ENCODE measurements around the gene PKP3. TPM values are rescaled to one million over a fixed set of nuclear protein-coding genes. Genes with fewer than 3 reads are reported as not detected.

Gene PKP3
- total and polyA plus RNA-seq, 9 of the 15 experiments (the other 6 are each of a cell fraction or from before 2014, with no cell fraction given): 0.11 to 110 (median 30.7) TPM

- TF ChIP-seq, protein P1, sequence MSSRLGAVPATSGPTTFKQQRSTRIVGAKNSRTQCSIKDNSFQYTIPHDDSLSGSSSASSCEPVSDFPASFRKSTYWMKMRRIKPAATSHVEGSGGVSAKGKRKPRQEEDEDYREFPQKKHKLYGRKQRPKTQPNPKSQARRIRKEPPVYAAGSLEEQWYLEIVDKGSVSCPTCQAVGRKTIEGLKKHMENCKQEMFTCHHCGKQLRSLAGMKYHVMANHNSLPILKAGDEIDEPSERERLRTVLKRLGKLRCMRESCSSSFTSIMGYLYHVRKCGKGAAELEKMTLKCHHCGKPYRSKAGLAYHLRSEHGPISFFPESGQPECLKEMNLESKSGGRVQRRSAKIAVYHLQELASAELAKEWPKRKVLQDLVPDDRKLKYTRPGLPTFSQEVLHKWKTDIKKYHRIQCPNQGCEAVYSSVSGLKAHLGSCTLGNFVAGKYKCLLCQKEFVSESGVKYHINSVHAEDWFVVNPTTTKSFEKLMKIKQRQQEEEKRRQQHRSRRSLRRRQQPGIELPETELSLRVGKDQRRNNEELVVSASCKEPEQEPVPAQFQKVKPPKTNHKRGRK (tag; IDR thresholded peaks at IDR 0.05): no peak
- TF ChIP-seq GATA2 (CRISPR knock-in tag; IDR thresholded peaks at IDR 0.05) (no peak), ZNF140 (CRISPR knock-in tag; IDR thresholded peaks at IDR 0.05) (no peak), ZSCAN32 (CRISPR knock-in tag; IDR thresholded peaks at IDR 0.05) (no peak), DPF2 (IDR thresholded peaks at IDR 0.05) (no peak), SMAD2 (IDR thresholded peaks at IDR 0.05; ENCODE audit: low read depth, low read length) (no peak), CBX2 (IDR thresholded peaks at IDR 0.05; ENCODE audit: insufficient read depth, low read length, poor library complexity, severe bottlenecking) (no peak), HSF4 (CRISPR knock-in tag; IDR thresholded peaks at IDR 0.05; ENCODE audit: borderline replicate concordance) (peak; percentile 31; the same call in 1 of the 2 replicates), ZNF57 (CRISPR knock-in tag; IDR thresholded peaks at IDR 0.05) (no peak), ZFP1 (CRISPR knock-in tag; IDR thresholded peaks at IDR 0.05) (no peak), MTA2 (IDR thresholded peaks at IDR 0.05; ENCODE audit: low read depth) (no peak), HMGN3 (IDR thresholded peaks at IDR 0.05; ENCODE audit: borderline replicate concordance, extremely low read depth, insufficient read length, low read depth, low read length) (peak; percentile 65), POLR2G (IDR thresholded peaks at IDR 0.05; ENCODE audit: low read depth, low read length) (peak; percentile 88), ZNF583 (CRISPR knock-in tag; IDR thresholded peaks at IDR 0.05) (no peak), ZNF696 (CRISPR knock-in tag; conservative IDR thresholded peaks at IDR 0.05) (no peak), MEF2A (IDR thresholded peaks at IDR 0.05; ENCODE audit: control insufficient read depth, low read depth, low read length) (no peak), PCBP1 (IDR thresholded peaks at IDR 0.05; ENCODE audit: low read depth, low read length, poor library complexity, severe bottlenecking) (peak; percentile 57), STAT5A (IDR thresholded peaks at IDR 0.05; ENCODE audit: borderline replicate concordance, low read length) (no peak), ZNF282 (CRISPR knock-in tag; IDR thresholded peaks at IDR 0.05) (no peak), NONO (IDR thresholded peaks at IDR 0.05; ENCODE audit: low read depth in 2 of 2, low read length in 1 of 2) (peak in 1 of 2 experiments; percentile 72; a peak in 1 of 4 replicates), FOXM1 (IDR thresholded peaks at IDR 0.05; ENCODE audit: low read depth) (no peak), FOXM1 (CRISPR knock-in tag; IDR thresholded peaks at IDR 0.05; ENCODE audit: low read depth) (no peak; the same call in 1 of the 2 replicates), MEF2D (tag; conservative IDR thresholded peaks at IDR 0.05; ENCODE audit: low read depth) (no peak), ZNF75A (CRISPR knock-in tag; IDR thresholded peaks at IDR 0.05) (no peak), BRD9 (IDR thresholded peaks at IDR 0.05; ENCODE audit: low read depth, partially characterized antibody) (no peak), ZNF23 (CRISPR knock-in tag; IDR thresholded peaks at IDR 0.05) (no peak)
- TF ChIP-seq, protein P2, sequence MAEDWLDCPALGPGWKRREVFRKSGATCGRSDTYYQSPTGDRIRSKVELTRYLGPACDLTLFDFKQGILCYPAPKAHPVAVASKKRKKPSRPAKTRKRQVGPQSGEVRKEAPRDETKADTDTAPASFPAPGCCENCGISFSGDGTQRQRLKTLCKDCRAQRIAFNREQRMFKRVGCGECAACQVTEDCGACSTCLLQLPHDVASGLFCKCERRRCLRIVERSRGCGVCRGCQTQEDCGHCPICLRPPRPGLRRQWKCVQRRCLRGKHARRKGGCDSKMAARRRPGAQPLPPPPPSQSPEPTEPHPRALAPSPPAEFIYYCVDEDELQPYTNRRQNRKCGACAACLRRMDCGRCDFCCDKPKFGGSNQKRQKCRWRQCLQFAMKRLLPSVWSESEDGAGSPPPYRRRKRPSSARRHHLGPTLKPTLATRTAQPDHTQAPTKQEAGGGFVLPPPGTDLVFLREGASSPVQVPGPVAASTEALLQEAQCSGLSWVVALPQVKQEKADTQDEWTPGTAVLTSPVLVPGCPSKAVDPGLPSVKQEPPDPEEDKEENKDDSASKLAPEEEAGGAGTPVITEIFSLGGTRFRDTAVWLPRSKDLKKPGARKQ (CRISPR knock-in tag; IDR thresholded peaks at IDR 0.05): no peak
Measured at GRCh38 chr11:449889-450808, 56.1 kb downstream of the PKP3 start, which contains the start of gene PTDSS2 (continued).

Measured in K562 (cell line).